Neural progenitor cell (in vitro differentiated cells): ENCODE measurements around the gene ZBP1. TPM values are rescaled to one million over a fixed set of nuclear protein-coding genes. Genes with fewer than 3 reads are reported as not detected.

Experiments used
- DNase-seq: peaks from one replicate; pipeline ENCODE4 v3.0.0-alpha.2; 2016; ENCODE audit warnings: low spot score
- H2AFZ ChIP-seq: fragments of 200-600 bp; sonication (generic); replicated peaks from 2 replicates; pipeline ENCODE4 v1.6.1; 2016; ENCODE audit warnings: antibody characterized with exemption
- H3F3A ChIP-seq: fragments of 200-600 bp; sonication (generic); 2 replicates; pipeline ENCODE4 v1.6.1; 2016; ENCODE audit warnings: antibody characterized with exemption, low read depth
- H3K27ac ChIP-seq: fragments of 200-600 bp; sonication (generic); 2 replicates; pipeline ENCODE4 v1.5.1; 2016; ENCODE audit warnings: mild to moderate bottlenecking
- H3K27me3 ChIP-seq: fragments of 200-600 bp; sonication (generic); 2 replicates; pipeline ENCODE4 v1.6.1; 2016; ENCODE audit warnings: mild to moderate bottlenecking, moderate library complexity
- H3K36me3 ChIP-seq: fragments of 200-600 bp; sonication (generic); 2 replicates; pipeline ENCODE4 v1.5.1; 2016
- H3K4me1 ChIP-seq: fragments of 200-600 bp; sonication (generic); 2 replicates; pipeline ENCODE4 v1.6.1; 2016; ENCODE audit warnings: mixed run types
- H3K4me2 ChIP-seq: fragments of 200-600 bp; sonication (generic); 2 replicates; pipeline ENCODE4 v1.6.1; 2016
- H3K4me3 ChIP-seq: fragments of 200-600 bp; sonication (generic); 2 replicates; pipeline ENCODE4 v1.5.1; 2016
- H3K79me2 ChIP-seq: fragments of 200-600 bp; sonication (generic); 2 replicates; pipeline ENCODE4 v1.6.1; 2016; ENCODE audit warnings: low read depth
- H3K9ac ChIP-seq: fragments of 200-600 bp; sonication (generic); 2 replicates; pipeline ENCODE4 v1.6.1; 2016
- H3K9me3 ChIP-seq: fragments of 200-600 bp; sonication (generic); 2 replicates; pipeline ENCODE4 v1.5.1; 2016; ENCODE audit warnings: low read depth
- H4K20me1 ChIP-seq: fragments of 200-600 bp; sonication (generic); 2 replicates; pipeline ENCODE4 v1.6.1; 2016; ENCODE audit warnings: low read depth
- H3K27ac Mint-ChIP-seq: 3 replicates; pipeline ENCODE4 v1.8.0; 2021; ENCODE audit warnings: mixed read lengths
- H3K27me3 Mint-ChIP-seq: 2 replicates; pipeline ENCODE4 v1.8.0; 2022; ENCODE audit warnings: low read depth, mild to moderate bottlenecking, inconsistent platforms, moderate library complexity, mixed read lengths; ENCODE audit not compliant: insufficient read depth
- H3K36me3 Mint-ChIP-seq: 3 replicates; pipeline ENCODE4 v1.8.0; 2021; ENCODE audit warnings: mixed read lengths
- H3K4me1 Mint-ChIP-seq: 3 replicates; pipeline ENCODE4 v1.8.0; 2021; ENCODE audit warnings: mixed read lengths
- H3K4me3 Mint-ChIP-seq: 3 replicates; pipeline ENCODE4 v1.8.0; 2021; ENCODE audit warnings: mild to moderate bottlenecking, moderate library complexity, mixed read lengths
- H3K9me3 Mint-ChIP-seq: 3 replicates; pipeline ENCODE4 v1.8.0; 2020; ENCODE audit warnings: mixed read lengths
- CTCF ChIP-seq: fragments of 200-600 bp; sonication (generic); IDR thresholded peaks from 2 replicates; pipeline ENCODE4 v1.5.1; 2017; ENCODE audit warnings: antibody characterized with exemption, mild to moderate bottlenecking
- EZH2 ChIP-seq: fragments of 200-600 bp; sonication (generic); IDR thresholded peaks from 2 replicates; pipeline ENCODE4 v1.6.1; 2017; ENCODE audit warnings: antibody characterized with exemption, mild to moderate bottlenecking, moderate library complexity
- EZH2phosphoT487 ChIP-seq: fragments of 200-600 bp; sonication (generic); IDR thresholded peaks from 2 replicates; pipeline ENCODE4 v1.6.1; 2017; ENCODE audit warnings: antibody characterized with exemption
- total RNA-seq: library from RNA; depleted of rRNA; stranded (reverse); fragments of >200 nt; gene quantifications from 2 replicates; pipeline ENCODE4 v1.2.3, GENCODE V29; 2015; ENCODE audit warnings: low replicate concordance

ZBP1 gene
- total RNA-seq, 1 donor from 2014 or later, result not detected

DNA sequence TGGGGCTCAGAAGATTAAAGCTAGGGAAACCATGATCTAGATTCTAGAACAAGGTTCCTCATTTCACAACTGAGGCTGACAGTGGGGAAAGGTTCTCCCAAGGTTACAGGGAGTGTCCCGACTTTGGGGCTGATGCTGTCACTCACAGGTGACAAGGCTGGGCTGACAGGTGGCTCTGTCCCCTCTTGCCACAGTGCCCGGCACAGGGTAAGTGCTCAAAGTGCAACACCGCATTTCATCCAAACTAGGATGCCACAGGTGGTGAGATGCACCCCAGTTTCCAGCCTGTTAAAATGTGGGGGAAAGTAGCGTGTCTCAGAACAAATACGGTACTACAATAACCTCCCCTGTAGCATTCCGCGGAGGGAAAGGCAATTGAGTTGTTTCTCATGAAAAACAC lies 7.8 kb downstream of the ZBP1 start:
- Mint-ChIP-seq H3K4me1 (peaks cover 15% of the 10 kb centered on the region), H3K27me3 (peaks cover 3% of the 10 kb centered on the region), H3K36me3 (no peaks in the 10 kb centered on the region), H3K4me3 (no peak overlapping the region), H3K9me3 (no peaks in the 10 kb centered on the region), H3K27ac (no peak overlapping the region)
- TF ChIP-seq EZH2phosphoT487 (no peak), EZH2 (no peak), CTCF (no peak)
- Histone ChIP-seq H3K9me3 (no peaks in the 10 kb centered on the region), H3K79me2 (no peaks in the 10 kb centered on the region), H3F3A (no peaks in the 10 kb centered on the region), H3K9ac (no peak overlapping the region), H2AFZ (no peak overlapping the region), H3K4me1 (no peaks in the 10 kb centered on the region), H3K27ac (no peak overlapping the region), H3K4me2 (no peak overlapping the region), H3K4me3 (no peak overlapping the region), H4K20me1 (no peaks in the 10 kb centered on the region), H3K27me3 (no peaks in the 10 kb centered on the region), H3K36me3 (no peaks in the 10 kb centered on the region)
- DNase-seq, result no peak

DNA sequence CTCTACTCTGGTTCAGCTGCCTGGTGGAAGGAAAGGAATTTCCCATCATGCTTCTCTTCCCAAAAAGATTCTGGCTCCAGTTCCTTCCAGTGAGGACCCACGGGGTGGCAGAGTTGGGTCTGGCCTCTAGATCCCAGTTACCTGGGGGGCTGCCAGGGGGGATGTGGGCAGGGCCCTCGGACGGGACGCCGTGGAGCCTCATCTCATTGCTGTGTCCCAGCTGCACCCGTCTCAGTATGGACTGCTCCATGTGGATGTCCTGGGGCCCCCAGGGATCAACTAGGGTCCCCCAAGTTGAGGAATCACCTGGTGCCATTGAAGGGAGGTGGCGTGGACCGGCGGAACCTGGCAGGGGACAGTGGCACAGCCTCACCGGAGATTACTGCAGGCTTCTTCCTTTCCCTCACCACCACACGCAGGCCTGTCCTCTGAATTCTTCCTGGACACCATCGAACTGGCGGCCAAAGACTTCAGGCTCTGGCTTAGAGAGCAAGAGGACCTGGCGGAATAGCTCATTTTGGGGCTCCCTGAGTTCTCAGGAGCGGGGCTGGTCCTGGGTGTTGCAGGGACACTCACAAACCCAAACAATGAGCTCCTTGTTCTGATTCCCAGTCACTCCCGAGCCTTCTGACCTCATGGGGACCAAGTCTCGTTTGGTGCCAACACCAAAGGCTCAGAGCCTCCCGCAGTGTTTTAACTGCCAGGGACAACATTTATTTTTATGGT lies 8.5 kb downstream of the ZBP1 start:
- no peak overlapping the region for H3K4me2 ChIP-seq
- Mint-ChIP-seq H3K4me1 (peaks cover 15% of the 10 kb centered on the region), H3K27me3 (no peaks in the 10 kb centered on the region)

DNA sequence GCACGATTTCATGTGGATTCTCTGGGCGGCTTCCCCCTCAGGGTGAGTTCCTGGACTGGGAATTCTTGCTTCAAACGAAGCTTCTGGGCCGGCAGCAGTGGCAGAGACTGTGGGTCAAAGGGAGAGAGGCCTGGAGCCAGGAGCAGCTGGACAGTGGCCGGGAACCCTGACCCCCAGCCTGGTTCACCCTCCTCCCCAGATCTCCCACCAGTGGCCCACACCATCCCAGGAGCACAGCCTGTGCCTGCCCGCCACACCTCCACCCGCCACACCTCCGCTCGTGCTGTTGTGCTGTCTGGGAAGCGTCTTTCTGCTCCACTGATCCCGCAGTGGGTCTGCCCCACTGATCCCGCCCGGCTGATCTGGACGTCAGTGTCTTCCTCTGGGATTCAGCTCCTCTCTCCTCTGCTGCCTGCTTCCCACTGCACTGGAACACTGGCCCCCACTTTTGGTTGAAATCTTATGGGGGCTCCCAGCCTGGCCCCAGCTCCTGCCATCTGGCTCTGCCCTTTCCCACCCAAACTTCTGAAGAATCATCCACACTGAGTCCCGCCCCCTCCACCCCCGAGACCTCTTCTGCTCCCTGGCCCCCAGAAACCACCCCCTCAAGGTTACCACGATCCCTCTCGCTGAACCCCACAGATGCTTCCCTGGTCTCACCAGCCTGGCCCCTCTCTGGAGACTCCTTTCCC lies 9.8 kb downstream of the ZBP1 start:
- Histone ChIP-seq H3K4me2 (no peak overlapping the region), H3K36me3 (no peaks in the 10 kb centered on the region), H3K4me3 (no peak overlapping the region), H3K4me1 (no peaks in the 10 kb centered on the region), H3K79me2 (no peaks in the 10 kb centered on the region), H3K27me3 (no peaks in the 10 kb centered on the region), H3F3A (no peaks in the 10 kb centered on the region), H3K9ac (no peak overlapping the region), H2AFZ (no peak overlapping the region), H3K9me3 (no peaks in the 10 kb centered on the region), H3K27ac (no peak overlapping the region), H4K20me1 (no peaks in the 10 kb centered on the region)
- no peaks in the 10 kb centered on the region for H3K36me3 Mint-ChIP-seq
- no peak overlapping the region for H3K4me3 Mint-ChIP-seq
- H3K4me1 Mint-ChIP-seq, result peaks cover 15% of the 10 kb centered on the region
- TF ChIP-seq EZH2phosphoT487 (no peak), EZH2 (no peak), CTCF (no peak)
- no peak for DNase-seq
- peak overlapping the region; percentile 76 for H3K27ac Mint-ChIP-seq
- no peaks in the 10 kb centered on the region for H3K9me3 Mint-ChIP-seq
- H3K27me3 Mint-ChIP-seq, result no peaks in the 10 kb centered on the region

More for the DNA sequence above, 8.5 kb downstream of the ZBP1 start:
- H3K27ac Mint-ChIP-seq, result no peak overlapping the region
- H3K79me2 ChIP-seq, result no peaks in the 10 kb centered on the region
- H3K36me3 Mint-ChIP-seq, result no peaks in the 10 kb centered on the region
- no peak overlapping the region for H3K4me3 ChIP-seq
- no peak overlapping the region for H3K4me3 Mint-ChIP-seq
- H3K36me3 ChIP-seq, result no peaks in the 10 kb centered on the region
- H3K27ac ChIP-seq, result no peak overlapping the region
- H3F3A ChIP-seq, result no peaks in the 10 kb centered on the region
- DNase-seq, result no peak
- H3K27me3 ChIP-seq, result no peaks in the 10 kb centered on the region
- TF ChIP-seq EZH2 (no peak), CTCF (no peak), EZH2phosphoT487 (no peak)
- H2AFZ ChIP-seq, result no peak overlapping the region
- no peaks in the 10 kb centered on the region for H3K4me1 ChIP-seq
- H3K9ac ChIP-seq, result no peak overlapping the region
- H4K20me1 ChIP-seq, result no peaks in the 10 kb centered on the region
- H3K9me3 Mint-ChIP-seq, result no peaks in the 10 kb centered on the region
- no peaks in the 10 kb centered on the region for H3K9me3 ChIP-seq
